ENCODE data around the gene CASZ1. TPM values are rescaled to one million over a fixed set of nuclear protein-coding genes. Genes with fewer than 3 reads are reported as not detected.

The CASZ1 gene
- total RNA-seq, 1 experiment from 2014 or later: 11.1 TPM

- ChIA-PET POLR2A (interaction anchor here (0.9 kb wide), 1 partner anchor 9 kb away, joined by 4 read pairs; no protein-coding TSS in a partner anchor), CTCF (no interaction called here)
- Mint-ChIP-seq H3K4me3 (ENCODE audit: unreplicated experiment) (no peak overlapping the region), H3K27ac (ENCODE audit: low read depth, unreplicated experiment) (no peak overlapping the region), H3K4me1 (ENCODE audit: insufficient read depth, unreplicated experiment) (peaks cover 7% of the 10 kb centered on the region), H3K9me3 (ENCODE audit: unreplicated experiment) (no peaks in the 10 kb centered on the region), H3K36me3 (ENCODE audit: insufficient read depth, unreplicated experiment) (peaks cover 5% of the 10 kb centered on the region), H3K27me3 (ENCODE audit: insufficient read depth, unreplicated experiment) (no peaks in the 10 kb centered on the region)
- no TSS peak for BruUV-seq (replicated peaks)
- TF ChIP-seq CTCF (IDR thresholded peaks at IDR 0.05; ENCODE audit: unreplicated experiment): no peak
- no peak for DNase-seq (ENCODE audit: unreplicated experiment)
- intact Hi-C loops (cut with micrococcal nuclease): no loop called here
These were observed 7.8 kb downstream of the CASZ1 start for GRCh38 chr1:10788592-10789006.

- no peak for TF ChIP-seq CTCF (IDR thresholded peaks at IDR 0.05; ENCODE audit: unreplicated experiment)
- H3K27me3 Mint-ChIP-seq (ENCODE audit: insufficient read depth, unreplicated experiment): no peaks in the 10 kb centered on the region
- intact Hi-C loops (cut with micrococcal nuclease): no loop called here
- POLR2A ChIA-PET: interaction anchor here (1.1 to 1.3 kb wide), 2 partner anchors 12 to 63 kb away, joined by 3 to 5 read pairs; no protein-coding TSS in a partner anchor
- no peak overlapping the region for H3K27ac Mint-ChIP-seq (ENCODE audit: low read depth, unreplicated experiment)
- no peak overlapping the region for H3K4me3 Mint-ChIP-seq (ENCODE audit: unreplicated experiment)
- DNase-seq (ENCODE audit: unreplicated experiment): no peak
- H3K36me3 Mint-ChIP-seq (ENCODE audit: insufficient read depth, unreplicated experiment): no peaks in the 10 kb centered on the region
- no TSS peak for BruUV-seq (replicated peaks)
- no peaks in the 10 kb centered on the region for H3K4me1 Mint-ChIP-seq (ENCODE audit: insufficient read depth, unreplicated experiment)
- H3K9me3 Mint-ChIP-seq (ENCODE audit: unreplicated experiment): no peaks in the 10 kb centered on the region
- CTCF ChIA-PET: interaction anchor here (0.6 kb wide), 1 partner anchor 94 kb away, joined by 3 read pairs; no protein-coding TSS in a partner anchor
These were observed 9.2 kb downstream of the CASZ1 start for GRCh38 chr1:10787286-10787685.

- Mint-ChIP-seq H3K36me3 (ENCODE audit: insufficient read depth, unreplicated experiment) (no peaks in the 10 kb centered on the region), H3K27me3 (ENCODE audit: insufficient read depth, unreplicated experiment) (no peaks in the 10 kb centered on the region), H3K27ac (ENCODE audit: low read depth, unreplicated experiment) (no peak overlapping the region), H3K4me1 (ENCODE audit: insufficient read depth, unreplicated experiment) (no peaks in the 10 kb centered on the region), H3K9me3 (ENCODE audit: unreplicated experiment) (no peaks in the 10 kb centered on the region), H3K4me3 (ENCODE audit: unreplicated experiment) (no peak overlapping the region)
- TF ChIP-seq CTCF (IDR thresholded peaks at IDR 0.05; ENCODE audit: unreplicated experiment): no peak
- no peak for DNase-seq (ENCODE audit: unreplicated experiment)
- ChIA-PET POLR2A (interaction anchor here (0.5 to 1.1 kb wide), 3 partner anchors 8 to 62 kb away, joined by 3 to 5 read pairs (median 3); no protein-coding TSS in a partner anchor), CTCF (no interaction called here)
- BruUV-seq (replicated peaks): no TSS peak
- intact Hi-C loops (cut with micrococcal nuclease): no loop called here
These were observed 10.5 kb downstream of the CASZ1 start for GRCh38 chr1:10785728-10786638.

- H3K27ac Mint-ChIP-seq (ENCODE audit: low read depth, unreplicated experiment): no peak overlapping the region
- no peaks in the 10 kb centered on the region for H3K4me1 Mint-ChIP-seq (ENCODE audit: insufficient read depth, unreplicated experiment)
- no peak for DNase-seq (ENCODE audit: unreplicated experiment)
- no peak overlapping the region for H3K4me3 Mint-ChIP-seq (ENCODE audit: unreplicated experiment)
- intact Hi-C loops (cut with micrococcal nuclease): no loop called here
- H3K9me3 Mint-ChIP-seq (ENCODE audit: unreplicated experiment): no peaks in the 10 kb centered on the region
- no peaks in the 10 kb centered on the region for H3K27me3 Mint-ChIP-seq (ENCODE audit: insufficient read depth, unreplicated experiment)
- no peaks in the 10 kb centered on the region for H3K36me3 Mint-ChIP-seq (ENCODE audit: insufficient read depth, unreplicated experiment)
- no peak for TF ChIP-seq CTCF (IDR thresholded peaks at IDR 0.05; ENCODE audit: unreplicated experiment)
- ChIA-PET CTCF (no interaction called here), POLR2A (interaction anchor here (1.1 kb wide), 1 partner anchor 9 kb away, joined by 3 read pairs; no protein-coding TSS in a partner anchor)
- BruUV-seq (replicated peaks): no TSS peak
These were observed 11.3 kb downstream of the CASZ1 start for GRCh38 chr1:10784998-10785727.

Data from MCF 10A (cell line).